Daoy (cell line): ENCODE results near the gene PRXL2B. TPM values are rescaled to one million over a fixed set of nuclear protein-coding genes. Genes with fewer than 3 reads are reported as not detected.
A peak's percentile ranks its signal among the peaks of the same experiment; 100 is the strongest.

Source experiments
- DNase-seq: peaks from one replicate; pipeline ENCODE4 v3.0.0-alpha.2; 2015; ENCODE audit warnings: low read depth
- total RNA-seq: library from RNA; depleted of rRNA; stranded (reverse); fragments of >200 nt; shearing (Covaris generic); gene quantifications from 2 replicates; pipeline ENCODE4 v1.2.3, GENCODE V29; 2014

PRXL2B gene
- total RNA-seq, 1 experiment from 2014 or later, result 13.0 TPM

- DNase-seq, result peak; percentile 69
These were observed 1.1 kb upstream of the PRXL2B start for GRCh38 chr1:2585318-2586092.

GRCh38 chr1:2587071-2587859, 688 bp downstream of the PRXL2B start:
- DNase-seq, result peak; percentile 50

- no peak for DNase-seq
These were observed 1.4 kb downstream of the PRXL2B start for GRCh38 chr1:2587860-2588571.

GRCh38 chr1:2588661-2589430, 2.3 kb downstream of the PRXL2B start:
- no peak for DNase-seq

- DNase-seq, result no peak
These were observed 3.1 kb downstream of the PRXL2B start for GRCh38 chr1:2589431-2590232.

- DNase-seq, result no peak
These were observed 3.9 kb downstream of the PRXL2B start for GRCh38 chr1:2590233-2591141.

- DNase-seq, result no peak
These were observed 4.6 kb downstream of the PRXL2B start for GRCh38 chr1:2591233-2591580.

- DNase-seq, result no peak
These were observed 5.1 kb downstream of the PRXL2B start for GRCh38 chr1:2591581-2592261.

- no peak for DNase-seq
These were observed 6.1 kb downstream of the PRXL2B start for GRCh38 chr1:2592672-2593071.

- no peak for DNase-seq
These were observed 6.8 kb downstream of the PRXL2B start for GRCh38 chr1:2593251-2593878.

- peak; percentile 61 for DNase-seq
These were observed 7.5 kb downstream of the PRXL2B start for GRCh38 chr1:2594001-2594640.

- no peak for DNase-seq
These were observed 8.1 kb downstream of the PRXL2B start for GRCh38 chr1:2594641-2595131.

GRCh38 chr1:2595261-2595811, 8.8 kb downstream of the PRXL2B start:
- DNase-seq, result no peak

GRCh38 chr1:2595812-2596529, 9.4 kb downstream of the PRXL2B start:
- no peak for DNase-seq

- DNase-seq, result no peak
These were observed 10.2 kb downstream of the PRXL2B start for GRCh38 chr1:2596530-2597333.
